Glutamatergic neuron (in vitro differentiated cells): ENCODE data around the gene FHOD3. TPM values are rescaled to one million over a fixed set of nuclear protein-coding genes. Genes with fewer than 3 reads are reported as not detected.
"Not testable (repeated sequence)": the region's sequence is repeated elsewhere in the genome, so short reads cannot be mapped to it uniquely, and the experiment has no call there.

ENCODE experiments used
- DNase-seq: peaks from one replicate; pipeline ENCODE4 v3.0.0; 2022
- H3K27ac Mint-ChIP-seq: one replicate; pipeline ENCODE4 v1.8.0; 2020; ENCODE audit warnings: mild to moderate bottlenecking, mixed read lengths, inconsistent platforms; ENCODE audit not compliant: unreplicated experiment
- H3K27me3 Mint-ChIP-seq: one replicate; pipeline ENCODE4 v1.8.0; 2020; ENCODE audit warnings: mild to moderate bottlenecking, moderate library complexity, mixed read lengths, inconsistent platforms; ENCODE audit not compliant: unreplicated experiment
- H3K36me3 Mint-ChIP-seq: one replicate; pipeline ENCODE4 v1.8.0; 2020; ENCODE audit warnings: mild to moderate bottlenecking, mixed read lengths, inconsistent platforms; ENCODE audit not compliant: unreplicated experiment
- H3K4me1 Mint-ChIP-seq: one replicate; pipeline ENCODE4 v1.8.0; 2020; ENCODE audit warnings: mild to moderate bottlenecking, low read depth, mixed read lengths, inconsistent platforms; ENCODE audit not compliant: unreplicated experiment
- H3K4me3 Mint-ChIP-seq: one replicate; pipeline ENCODE4 v1.8.0; 2020; ENCODE audit warnings: mild to moderate bottlenecking, mixed read lengths, inconsistent platforms; ENCODE audit not compliant: unreplicated experiment
- H3K9me3 Mint-ChIP-seq: one replicate; pipeline ENCODE4 v1.8.0; 2020; ENCODE audit warnings: mild to moderate bottlenecking, moderate library complexity, mixed read lengths, inconsistent platforms; ENCODE audit not compliant: unreplicated experiment
- CTCF ChIP-seq: fragments of 200-600 bp; sonication (generic); IDR thresholded peaks from one replicate; pipeline ENCODE4 v1.5.0; 2021; ENCODE audit not compliant: partially characterized antibody, unreplicated experiment
- total RNA-seq: library from RNA; stranded (reverse); fragmentation: NEBNext Ultra II Directional; extraction: Animal tissue kit (Norgen Biotek cat#: 25700); gene quantifications from one replicate; pipeline ENCODE4 v1.2.1, GENCODE V29; 2021; ENCODE audit not compliant: unreplicated experiment

FHOD3 gene
- total RNA-seq, 1 donor from 2014 or later = 21.2 TPM

DNA sequence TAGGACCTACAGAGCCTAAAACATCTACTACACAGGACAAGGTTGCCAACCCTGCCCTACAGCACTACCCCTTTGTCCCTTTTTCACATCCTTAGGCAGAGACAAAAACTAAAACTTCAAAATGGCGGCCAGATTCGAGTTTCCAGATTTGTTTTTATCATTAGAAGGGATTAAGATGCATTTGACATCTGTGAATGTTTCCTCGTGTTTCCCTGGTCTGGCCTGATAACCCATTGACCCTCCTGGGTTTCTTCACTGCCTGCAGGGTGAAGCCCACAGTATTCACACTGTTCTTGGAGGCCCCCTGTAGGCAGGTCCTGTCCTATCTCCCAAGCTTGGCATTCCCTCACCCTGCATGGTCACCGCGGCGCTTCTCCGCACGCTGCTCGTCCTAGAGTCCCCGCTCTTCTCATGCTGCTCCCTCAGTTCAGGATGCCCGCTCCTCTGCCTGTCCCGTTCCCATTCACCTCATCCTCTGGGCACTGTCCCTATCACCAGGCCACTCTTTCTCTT lies 463.7 kb downstream of the FHOD3 start:
- DNase-seq = no peak
- peaks cover 9% of the 10 kb centered on the region for H3K36me3 Mint-ChIP-seq
- peaks cover 23% of the 10 kb centered on the region for H3K4me1 Mint-ChIP-seq
- peaks cover 11% of the 10 kb centered on the region for H3K9me3 Mint-ChIP-seq
- no peak overlapping the region for H3K4me3 Mint-ChIP-seq
- peaks cover 10% of the 10 kb centered on the region for H3K27me3 Mint-ChIP-seq
- no peak for TF ChIP-seq CTCF
- peak overlapping the region; percentile 26 for H3K27ac Mint-ChIP-seq

GRCh38 chr18:36762074-36762473 lies 464.6 kb downstream of the FHOD3 start:
- Mint-ChIP-seq H3K9me3 (peaks cover 9% of the 10 kb centered on the region), H3K27me3 (peaks cover 10% of the 10 kb centered on the region), H3K36me3 (peaks cover 9% of the 10 kb centered on the region), H3K27ac (no peak overlapping the region), H3K4me1 (peaks cover 21% of the 10 kb centered on the region), H3K4me3 (no peak overlapping the region)
- no peak for DNase-seq
- TF ChIP-seq CTCF = no peak

- Mint-ChIP-seq H3K4me1 (peaks cover 20% of the 10 kb centered on the region), H3K27me3 (peaks cover 10% of the 10 kb centered on the region)
- H3K4me3 Mint-ChIP-seq, H3K9me3 Mint-ChIP-seq, H3K27ac Mint-ChIP-seq, H3K36me3 Mint-ChIP-seq, DNase-seq: not testable (repeated sequence)
These were observed 465.5 kb downstream of the FHOD3 start for GRCh38 chr18:36762965-36763364.

GRCh38 chr18:36766836-36767235 lies 469.3 kb downstream of the FHOD3 start:
- Mint-ChIP-seq H3K9me3 (no peaks in the 10 kb centered on the region), H3K27ac (no peak overlapping the region), H3K27me3 (peaks cover 3% of the 10 kb centered on the region), H3K36me3 (no peaks in the 10 kb centered on the region), H3K4me1 (no peaks in the 10 kb centered on the region), H3K4me3 (no peak overlapping the region)
- DNase-seq = no peak
- TF ChIP-seq CTCF = no peak

DNA sequence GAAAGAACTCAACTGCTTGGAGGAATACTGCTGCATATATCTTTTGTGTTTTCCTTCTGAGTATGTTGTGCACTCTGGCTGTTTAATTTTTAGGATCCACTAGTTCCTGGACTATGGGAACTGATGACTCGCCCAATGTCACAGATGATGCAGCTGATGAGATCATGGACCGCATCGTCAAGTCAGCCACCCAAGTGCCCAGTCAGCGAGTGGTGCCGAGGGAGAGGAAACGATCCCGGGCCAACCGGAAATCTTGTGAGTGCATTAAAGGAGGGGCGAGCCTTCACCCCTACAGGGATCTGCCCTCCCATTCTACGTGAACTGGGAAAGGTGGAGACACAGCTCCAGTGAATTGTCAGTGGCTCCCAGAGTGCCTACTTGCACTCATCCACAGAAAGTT lies 471.7 kb downstream of the FHOD3 start:
- DNase-seq = no peak
- Mint-ChIP-seq H3K36me3 (no peaks in the 10 kb centered on the region), H3K4me3 (no peak overlapping the region), H3K27me3 (peaks cover 3% of the 10 kb centered on the region), H3K27ac (no peak overlapping the region), H3K4me1 (no peaks in the 10 kb centered on the region), H3K9me3 (no peaks in the 10 kb centered on the region)
- TF ChIP-seq CTCF = no peak
